Mammary epithelial cell (primary cell): ENCODE data around the gene SRPK2.

ENCODE experiments used
- CTCF ChIP-seq, 2 donors: IDR thresholded peaks in 1 of 2; conservative IDR thresholded peaks in 1 of 2; 2 replicates each; pipeline ENCODE4 v1.5.1; 2011 to 2012; ENCODE audit warnings: inconsistent platforms in 2 of 2, low read length in 2 of 2, mild to moderate bottlenecking in 2 of 2, control low read depth in 1 of 2, low read depth in 1 of 2; ENCODE audit not compliant: insufficient read depth in 1 of 2; ENCODE audit errors: extremely low read depth in 1 of 2
- EZH2 ChIP-seq: IDR thresholded peaks from 2 replicates; pipeline ENCODE4 v1.6.1; 2012; ENCODE audit warnings: low read length, inconsistent platforms, borderline replicate concordance

DNA sequence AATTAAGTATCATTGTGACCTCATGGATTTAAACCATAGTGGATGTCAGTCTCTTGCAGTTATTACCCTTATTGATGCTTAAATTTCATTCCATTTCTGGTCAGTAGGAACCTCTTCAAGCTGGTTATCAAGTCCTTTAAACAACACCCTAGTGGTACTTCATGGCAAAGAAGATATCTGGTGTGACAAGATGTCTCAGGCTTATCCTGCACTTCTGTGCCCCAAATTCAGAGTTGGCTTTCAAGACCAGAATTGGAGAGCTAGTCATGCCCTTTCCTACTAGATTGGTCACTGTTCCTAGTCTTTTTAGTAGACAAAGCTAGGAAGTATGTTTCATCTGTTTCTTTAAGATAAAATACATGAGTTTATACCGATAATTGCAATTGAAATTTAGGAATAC, 319.8 kb downstream of the SRPK2 start:
- TF ChIP-seq CTCF (conservative IDR thresholded peaks at IDR 0.05 in 1 of 2, IDR thresholded peaks at IDR 0.05 in 1 of 2; ENCODE audit: extremely low read depth in 1 of 2, insufficient read depth in 1 of 2, low read depth in 1 of 2, low read length in 2 of 2) (no peak), EZH2 (no peak)
